T1000 (cell line): ENCODE results near the gene NEDD4L.

Experiments
- DNase-seq: peaks from one replicate; lab custom pipeline; 2025; ENCODE audit warnings: mixed read lengths; lab: John Stamatoyannopoulos, UW

Gene NEDD4L

GRCh38 chr18:58054041-58054781 is 10.2 kb downstream of the NEDD4L start:
- DNase-seq, result no peak

- DNase-seq, result no peak
Measured at GRCh38 chr18:58055890-58056558, 12.0 kb downstream of the NEDD4L start.

GRCh38 chr18:58056852-58057251 is 12.8 kb downstream of the NEDD4L start:
- DNase-seq, result no peak

GRCh38 chr18:58057291-58057965 is 13.4 kb downstream of the NEDD4L start:
- DNase-seq, result no peak

GRCh38 chr18:58058720-58059119 is 14.7 kb downstream of the NEDD4L start:
- DNase-seq, result no peak

- DNase-seq, result no peak
Measured at GRCh38 chr18:58060254-58060653, 16.2 kb downstream of the NEDD4L start.

GRCh38 chr18:58061349-58061748 is 17.3 kb downstream of the NEDD4L start:
- DNase-seq, result no peak

- DNase-seq, result no peak
Measured at GRCh38 chr18:58064406-58064998, 20.5 kb downstream of the NEDD4L start.

- DNase-seq, result no peak
Measured at GRCh38 chr18:58065956-58066355, 21.9 kb downstream of the NEDD4L start.

GRCh38 chr18:58067601-58068000 is 23.6 kb downstream of the NEDD4L start:
- no peak for DNase-seq

- no peak for DNase-seq
Measured at GRCh38 chr18:58069099-58069498, 25.1 kb downstream of the NEDD4L start.

- DNase-seq, result no peak
Measured at GRCh38 chr18:58069721-58070292, 25.8 kb downstream of the NEDD4L start.

- no peak for DNase-seq
Measured at GRCh38 chr18:58076052-58076451, 32.0 kb downstream of the NEDD4L start.

GRCh38 chr18:58077329-58077728 is 33.3 kb downstream of the NEDD4L start:
- DNase-seq, result no peak

- no peak for DNase-seq
Measured at GRCh38 chr18:58078889-58079573, 35.0 kb downstream of the NEDD4L start.

- no peak for DNase-seq
Measured at GRCh38 chr18:58080451-58080850, 36.4 kb downstream of the NEDD4L start.

GRCh38 chr18:58087928-58088690 is 44.1 kb downstream of the NEDD4L start:
- peak; percentile 20 for DNase-seq

- no peak for DNase-seq
Measured at GRCh38 chr18:58088691-58089065, 44.7 kb downstream of the NEDD4L start.

GRCh38 chr18:58091099-58091611 is 47.1 kb downstream of the NEDD4L start:
- DNase-seq, result no peak

GRCh38 chr18:58093311-58093803 is 49.3 kb downstream of the NEDD4L start:
- no peak for DNase-seq

GRCh38 chr18:58095222-58095621 is 51.2 kb downstream of the NEDD4L start:
- no peak for DNase-seq
